A549 treated with AZD9567 at 1 μM for 4 hours (cell line): ENCODE measurements around the gene PRLH. TPM values are rescaled to one million over a fixed set of nuclear protein-coding genes. Genes with fewer than 3 reads are reported as not detected.

ENCODE experiments used
- total RNA-seq: library from RNA; stranded (reverse); fragments of 200-300 nt; extraction: Qiagen RNA extraction; gene quantifications from 5 replicates; pipeline ENCODE4 v1.2.3, GENCODE V29; 2022; ENCODE audit not compliant: insufficient read depth

Gene PRLH
- total RNA-seq: not detected in 5 replicates

DNA sequence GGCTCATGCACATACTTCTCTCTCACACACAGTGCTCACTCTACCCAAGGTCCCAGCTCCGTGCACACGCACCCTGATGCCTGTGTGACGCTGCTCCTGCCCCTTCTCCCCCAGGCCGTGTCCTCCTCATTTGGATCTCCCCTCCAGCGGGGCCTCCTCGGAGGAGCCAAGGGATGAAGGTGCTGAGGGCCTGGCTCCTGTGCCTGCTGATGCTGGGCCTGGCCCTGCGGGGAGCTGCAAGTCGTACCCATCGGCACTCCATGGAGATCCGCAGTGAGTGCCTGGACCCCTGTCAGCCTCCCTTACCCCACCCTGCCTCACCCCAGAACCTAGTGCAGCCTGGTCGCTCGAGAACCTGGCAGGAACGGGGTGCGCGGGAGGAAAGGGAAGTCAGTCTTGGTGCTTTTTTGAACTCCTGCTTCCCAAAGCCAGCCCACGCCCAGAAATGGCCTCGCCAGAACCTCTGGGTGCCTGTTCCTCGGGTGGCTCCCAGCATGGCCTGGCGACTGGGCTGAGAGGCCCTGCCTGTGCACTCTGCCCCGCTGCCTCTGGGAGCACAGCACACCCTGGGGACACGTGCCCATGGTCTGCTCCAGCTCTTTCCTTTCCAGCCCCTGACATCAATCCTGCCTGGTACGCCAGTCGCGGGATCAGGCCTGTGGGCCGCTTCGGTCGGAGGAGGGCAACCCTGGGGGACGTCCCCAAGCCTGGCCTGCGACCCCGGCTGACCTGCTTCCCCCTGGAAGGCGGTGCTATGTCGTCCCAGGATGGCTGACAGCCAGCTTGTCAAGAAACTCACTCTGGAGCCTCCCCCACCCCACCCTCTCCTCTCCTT is at the start of gene PRLH:
TSS of gene PRLH (plus strand) at position 174 of the 835 bp plus-strand sequence. CDS start at position 174, 0 bp downstream.

DNA sequence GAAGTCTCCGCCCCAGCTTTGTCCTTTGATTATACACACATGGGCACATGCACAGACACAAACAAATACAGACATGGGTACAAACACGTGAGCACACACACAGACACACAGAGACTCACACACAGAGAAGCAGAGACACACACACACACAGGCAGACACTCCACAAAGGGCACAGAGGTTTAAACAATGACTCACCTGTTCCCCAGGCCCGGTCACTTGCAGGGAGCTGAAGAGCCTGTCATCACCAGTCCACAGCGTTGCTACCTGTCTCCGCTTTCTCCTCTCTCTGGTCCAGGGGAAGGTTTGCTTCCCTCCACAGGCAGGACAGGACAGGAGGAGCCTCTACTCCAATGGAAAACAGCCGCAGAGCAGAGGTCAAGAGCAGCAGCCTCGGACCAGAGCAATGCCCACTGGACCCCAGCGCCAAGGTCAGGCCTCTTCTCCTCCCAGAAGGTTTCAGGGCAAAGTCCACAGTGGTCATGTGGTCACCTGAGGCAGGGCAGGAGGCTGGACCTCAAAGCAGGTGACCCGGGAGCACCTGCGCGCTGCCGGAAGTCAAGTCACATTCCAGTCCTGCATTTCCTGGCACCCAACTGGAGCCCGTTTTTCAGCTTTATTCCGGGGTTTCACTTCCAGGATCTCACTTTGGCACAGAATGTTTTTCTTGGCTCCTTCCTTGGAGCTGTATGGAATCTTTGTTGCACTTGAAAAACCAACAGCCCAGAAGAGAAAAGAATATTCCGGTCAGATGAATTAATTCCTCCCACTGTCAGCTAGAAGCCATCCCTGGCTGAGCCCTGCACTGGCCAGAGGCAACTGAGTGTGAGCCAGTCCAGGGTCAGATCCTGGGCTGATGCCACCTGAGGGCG is 24.1 kb downstream of the PRLH start, which contains the start of gene RAB17:
TSS of gene RAB17 (minus strand) at position 463 of the 869 bp plus-strand sequence. CDS start 4,580 bp downstream, outside the sequence.

Other genes with a start within 250 kb of the PRLH start
- 0.11 to 0.36 TPM (median 0.16 TPM) in 5 replicates for gene COL6A3, start 152.4 kb upstream of the PRLH start, total RNA-seq
- 194 to 333 TPM (median 315 TPM) in 5 replicates for gene MLPH, start 79.3 kb upstream of the PRLH start, total RNA-seq
- 0.21 to 0.45 TPM (median 0.34 TPM) in 4 of 5 replicates, not detected in the other for gene RAB17, start 24.2 kb downstream of the PRLH start, total RNA-seq
- gene LRRFIP1, start 61.0 kb downstream of the PRLH start, total RNA-seq: 66.7 to 93.4 TPM (median 83.0 TPM) in 5 replicates
- 0.16 to 0.24 TPM (median 0.23 TPM) in 4 of 5 replicates, not detected in the other for gene RBM44, start 232.2 kb downstream of the PRLH start, total RNA-seq